Measurements from ENCODE around the gene GALM.

GALM gene

GRCh38 chr2:38713338-38713737, 47.4 kb downstream of the GALM start:
- no peak for DNase-seq

GRCh38 chr2:38714941-38715340, 49.0 kb downstream of the GALM start:
- DNase-seq, result peak; percentile 50

DNA sequence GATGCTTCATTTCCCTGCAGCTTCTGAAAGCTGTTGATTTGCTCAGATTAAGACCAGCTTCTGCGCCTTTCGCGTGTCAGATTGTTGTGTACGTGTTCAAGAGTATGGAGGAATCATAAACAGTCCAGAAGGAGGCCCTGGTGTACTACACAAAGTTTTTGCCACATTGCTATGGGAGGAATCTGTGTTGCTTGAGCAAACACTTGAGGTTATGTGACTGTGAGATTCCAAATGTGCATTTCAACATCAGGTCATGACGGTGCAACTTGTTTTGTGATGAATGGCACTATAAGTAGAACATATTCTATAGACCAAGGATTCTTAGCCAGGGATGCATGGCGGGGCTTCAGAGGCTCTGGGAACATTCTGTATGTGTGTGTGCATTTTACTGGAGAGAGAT, 50.3 kb downstream of the GALM start:
- DNase-seq, result peak; percentile 8

GRCh38 chr2:38718601-38719000, 52.7 kb downstream of the GALM start:
- peak; percentile 17 for DNase-seq

DNA sequence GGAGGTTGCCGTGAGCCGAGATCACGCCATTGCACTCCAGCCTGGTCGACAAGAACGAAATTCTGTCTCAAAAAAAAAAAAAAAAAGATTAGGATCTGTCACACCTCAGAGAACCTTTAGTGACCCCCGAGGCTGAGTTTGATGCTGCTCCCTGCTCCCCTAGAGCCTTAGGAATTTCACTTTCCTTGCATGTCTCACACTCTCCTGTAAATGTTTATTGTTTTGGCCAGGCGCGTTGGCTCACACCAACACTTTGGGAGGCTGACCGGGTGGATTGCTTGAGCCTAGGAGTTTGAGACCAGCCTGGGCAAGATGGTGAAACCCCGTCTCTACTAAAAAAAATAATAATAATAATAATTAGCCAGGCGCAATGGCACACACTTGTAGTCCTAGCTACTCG, 53.8 kb downstream of the GALM start:
- no peak for DNase-seq

GRCh38 chr2:38720613-38721241, 54.8 kb downstream of the GALM start:
- DNase-seq, result peak; percentile 59

- peak; percentile 14 for DNase-seq
These were observed 56.6 kb downstream of the GALM start for GRCh38 chr2:38722271-38723061.

GRCh38 chr2:38723173-38723572, 57.3 kb downstream of the GALM start:
- DNase-seq, result no peak

GRCh38 chr2:38727661-38728060, 61.7 kb downstream of the GALM start:
- peak; percentile 32 for DNase-seq

DNA sequence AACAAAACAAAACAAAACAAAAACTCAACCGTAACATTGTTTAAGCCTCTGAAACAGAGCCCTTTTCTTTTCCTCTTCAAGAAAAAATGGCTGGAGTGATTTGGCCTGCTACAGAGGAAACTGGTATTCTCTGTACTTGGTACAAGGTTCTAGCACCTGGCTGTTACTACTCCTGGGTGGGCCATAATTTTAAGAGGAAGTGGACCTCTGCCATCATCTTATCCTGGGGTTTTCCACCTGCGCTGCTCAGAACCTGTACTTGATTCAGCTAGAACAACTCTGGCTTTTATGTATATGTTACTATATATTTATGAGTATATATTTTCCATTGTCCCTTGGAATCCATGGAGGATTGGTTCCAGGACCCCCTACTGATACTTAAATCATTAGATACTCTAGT, 62.8 kb downstream of the GALM start:
- DNase-seq, result no peak

DNA sequence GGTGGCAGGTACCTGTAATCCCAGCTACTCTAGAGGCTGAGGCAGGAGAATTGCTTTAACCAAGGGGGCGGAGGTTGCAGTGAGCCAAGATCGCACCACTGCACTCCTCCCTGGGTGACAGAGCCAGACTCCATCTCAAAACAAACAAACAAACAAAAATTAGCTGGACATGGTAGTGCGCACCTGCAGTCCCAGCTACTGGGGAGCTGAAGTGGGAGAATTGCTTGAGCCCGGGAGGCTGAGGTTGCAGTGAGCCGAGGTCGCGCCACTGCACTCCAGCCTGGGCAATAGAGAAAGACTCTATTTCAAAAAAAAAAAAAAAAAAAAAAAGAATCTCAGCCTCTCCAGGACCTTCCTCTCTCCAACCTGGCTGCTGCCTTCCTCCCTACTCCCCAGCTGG, 65.2 kb downstream of the GALM start:
- no peak for DNase-seq

- DNase-seq, result no peak
These were observed 65.8 kb downstream of the GALM start for GRCh38 chr2:38731684-38732221.

DNA sequence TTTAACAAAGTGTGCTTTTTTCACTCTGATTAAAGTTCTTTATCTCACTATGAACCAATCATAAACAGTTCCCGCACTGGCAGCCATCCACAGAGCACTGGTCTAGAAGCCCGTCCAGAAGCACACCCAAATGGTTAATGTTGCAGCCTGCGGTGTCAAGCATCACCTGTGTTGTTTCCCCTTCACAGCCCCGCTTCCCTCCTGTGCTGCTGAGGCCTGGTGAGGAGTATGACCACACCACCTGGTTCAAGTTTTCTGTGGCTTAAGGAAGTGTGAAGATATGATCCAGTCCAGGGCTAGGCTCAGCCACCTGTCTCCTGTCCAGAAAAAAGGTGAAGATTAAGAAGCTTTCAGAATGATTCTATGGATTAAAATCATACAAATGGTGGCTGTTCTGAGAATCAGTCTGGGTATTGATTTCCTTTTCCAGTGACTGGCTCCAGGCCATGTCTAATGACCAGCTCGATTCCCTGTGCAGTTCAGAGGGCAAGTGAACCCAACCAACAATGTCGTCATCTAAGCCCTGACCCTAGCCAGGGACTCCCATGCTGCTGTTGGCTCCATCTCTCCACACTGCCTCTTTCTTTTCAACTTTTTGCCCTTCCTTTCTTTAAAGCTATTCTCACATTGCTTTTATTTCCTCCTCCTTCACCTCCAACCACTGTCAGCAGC, 67.5 kb downstream of the GALM start:
- DNase-seq, result no peak

- no peak for DNase-seq
These were observed 68.6 kb downstream of the GALM start for GRCh38 chr2:38734299-38735058.

- no peak for DNase-seq
These were observed 70.0 kb downstream of the GALM start for GRCh38 chr2:38735999-38736320.

- peak; percentile 89 for DNase-seq
These were observed 71.2 kb downstream of the GALM start for GRCh38 chr2:38737000-38737698.

GRCh38 chr2:38737925-38738324, 72.0 kb downstream of the GALM start:
- no peak for DNase-seq

- DNase-seq, result no peak
These were observed 73.6 kb downstream of the GALM start for GRCh38 chr2:38739524-38739923.

GRCh38 chr2:38740851-38741731, 75.2 kb downstream of the GALM start:
- peak; percentile 81 for DNase-seq

- no peak for DNase-seq
These were observed 77.1 kb downstream of the GALM start for GRCh38 chr2:38742797-38743559.

Data from suppressor macrophage treated with lipopolysaccharide for 4 hours (primary cell).